Ectodermal cell (in vitro differentiated cells): ENCODE measurements around the gene CTNNA2.

Source experiments
- H3K27ac ChIP-seq: 2 replicates; pipeline ENCODE4 v1.7.0; 2013; ENCODE audit warnings: mild to moderate bottlenecking, low read depth, low read length; ENCODE audit not compliant: insufficient read depth, poor library complexity, severe bottlenecking
- H3K27me3 ChIP-seq: 2 replicates; pipeline ENCODE4 v1.7.0; 2013; ENCODE audit warnings: mild to moderate bottlenecking, low read length; ENCODE audit not compliant: insufficient read depth, control insufficient read depth, poor library complexity, severe bottlenecking
- H3K36me3 ChIP-seq: one replicate; pipeline ENCODE4 v1.7.0; 2013; ENCODE audit warnings: low read length; ENCODE audit not compliant: control insufficient read depth, insufficient read depth
- H3K4me1 ChIP-seq: one replicate; pipeline ENCODE4 v1.7.0; 2013; ENCODE audit warnings: low read length; ENCODE audit not compliant: control insufficient read depth, insufficient read depth
- H3K4me3 ChIP-seq: 2 replicates; pipeline ENCODE4 v1.7.0; 2013; ENCODE audit warnings: low read depth, low read length, control low read depth; ENCODE audit not compliant: insufficient read depth
- H3K9me3 ChIP-seq: 2 replicates; pipeline ENCODE4 v1.7.0; 2013; ENCODE audit warnings: mild to moderate bottlenecking, low read length, moderate library complexity; ENCODE audit not compliant: control insufficient read depth
- WGBS, 2 experiments: methylation state at CpG; one replicate each; pipeline ENCODE4 v1.1.7; 2013; ENCODE audit warnings: missing lambda C conversion rate in 2 of 2; 5-methylcytosine and 5-hydroxymethylcytosine counted together

Gene CTNNA2

DNA sequence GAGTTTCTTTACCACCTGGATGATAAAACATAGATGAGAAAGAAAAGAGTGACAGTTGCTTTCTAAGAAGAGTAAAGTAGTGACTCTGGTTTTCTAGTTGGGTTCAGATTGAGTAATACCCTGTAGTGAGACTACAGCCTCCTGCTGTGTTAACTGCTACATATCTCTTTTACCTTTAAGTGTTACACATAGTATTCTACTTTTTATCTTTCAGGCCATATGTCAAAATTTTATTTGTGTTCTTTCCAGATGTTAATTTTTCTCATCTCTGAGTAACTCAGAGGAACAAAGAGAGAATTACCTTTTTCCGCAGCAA is 348.2 kb downstream of the CTNNA2 start:
- no peaks in the 10 kb centered on the region for H3K9me3 ChIP-seq
- no peak overlapping the region for H3K4me3 ChIP-seq
- no peak overlapping the region for H3K27ac ChIP-seq
- 0% methylated on average over 1 of the region's 1 CpG for WGBS, 2 experiments
- no peaks in the 10 kb centered on the region for H3K36me3 ChIP-seq
- H3K27me3 ChIP-seq: no peaks in the 10 kb centered on the region
- H3K4me1 ChIP-seq: peaks cover 11% of the 10 kb centered on the region

- 85 to 88% methylated on average over 1 of the region's 1 CpG for WGBS, 2 experiments
- Histone ChIP-seq H3K27ac (no peak overlapping the region), H3K4me1 (peaks cover 11% of the 10 kb centered on the region), H3K27me3 (no peaks in the 10 kb centered on the region), H3K36me3 (no peaks in the 10 kb centered on the region), H3K4me3 (no peak overlapping the region), H3K9me3 (no peaks in the 10 kb centered on the region)
Measured at GRCh38 chr2:79862756-79863155, 349.9 kb downstream of the CTNNA2 start.

DNA sequence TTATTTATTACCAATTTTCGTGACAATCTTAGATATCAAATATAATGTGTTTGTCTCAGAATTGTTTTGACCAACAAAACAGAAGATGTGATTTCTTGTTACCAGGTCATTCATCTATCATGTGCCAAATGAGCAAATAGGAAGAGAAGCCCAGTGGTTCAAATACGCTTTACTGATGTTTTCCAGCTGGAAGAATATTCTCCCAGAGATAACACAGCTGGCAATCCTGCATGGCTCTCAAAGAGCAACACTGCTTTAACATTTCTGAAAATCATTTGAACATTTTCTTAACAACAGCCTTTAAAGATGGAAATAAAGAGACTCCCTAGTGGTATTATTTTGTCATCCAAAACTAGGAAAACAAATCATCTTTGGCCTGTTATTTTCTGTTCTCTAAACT is 359.8 kb downstream of the CTNNA2 start:
- no peaks in the 10 kb centered on the region for H3K4me1 ChIP-seq
- H3K36me3 ChIP-seq: peaks cover 4% of the 10 kb centered on the region
- WGBS, 2 experiments: 99 to 100% methylated on average over 1 to 2 of the region's 2 CpGs
- H3K9me3 ChIP-seq: no peaks in the 10 kb centered on the region
- no peak overlapping the region for H3K27ac ChIP-seq
- no peak overlapping the region for H3K4me3 ChIP-seq
- no peaks in the 10 kb centered on the region for H3K27me3 ChIP-seq

DNA sequence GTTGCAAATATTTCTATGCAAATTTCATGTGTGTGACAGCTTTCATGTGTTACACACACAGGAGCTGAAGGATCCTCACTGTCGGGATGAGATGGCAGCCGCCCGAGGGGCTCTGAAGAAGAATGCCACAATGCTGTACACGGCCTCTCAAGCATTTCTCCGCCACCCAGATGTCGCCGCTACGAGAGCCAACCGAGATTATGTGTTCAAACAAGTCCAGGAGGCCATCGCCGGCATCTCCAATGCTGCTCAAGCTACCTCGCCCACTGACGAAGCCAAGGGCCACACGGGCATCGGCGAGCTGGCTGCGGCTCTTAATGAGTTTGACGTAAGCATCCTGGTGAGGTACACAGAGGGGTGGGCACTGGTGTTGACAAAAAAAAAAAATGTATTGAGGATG is 361.2 kb downstream of the CTNNA2 start:
- Histone ChIP-seq H3K36me3 (peaks cover 4% of the 10 kb centered on the region), H3K9me3 (no peaks in the 10 kb centered on the region), H3K27ac (no peak overlapping the region), H3K27me3 (no peaks in the 10 kb centered on the region), H3K4me3 (no peak overlapping the region), H3K4me1 (no peaks in the 10 kb centered on the region)
- WGBS, 2 experiments: 96 to 98% methylated on average over 18 of the region's 18 CpGs

GRCh38 chr2:79876430-79876829 is 363.6 kb downstream of the CTNNA2 start:
- Histone ChIP-seq H3K27ac (no peak overlapping the region), H3K4me1 (no peaks in the 10 kb centered on the region), H3K4me3 (no peak overlapping the region), H3K9me3 (no peaks in the 10 kb centered on the region), H3K27me3 (no peaks in the 10 kb centered on the region), H3K36me3 (peaks cover 4% of the 10 kb centered on the region)
- WGBS, 2 experiments: 46 to 57% methylated on average over 3 of the region's 3 CpGs

DNA sequence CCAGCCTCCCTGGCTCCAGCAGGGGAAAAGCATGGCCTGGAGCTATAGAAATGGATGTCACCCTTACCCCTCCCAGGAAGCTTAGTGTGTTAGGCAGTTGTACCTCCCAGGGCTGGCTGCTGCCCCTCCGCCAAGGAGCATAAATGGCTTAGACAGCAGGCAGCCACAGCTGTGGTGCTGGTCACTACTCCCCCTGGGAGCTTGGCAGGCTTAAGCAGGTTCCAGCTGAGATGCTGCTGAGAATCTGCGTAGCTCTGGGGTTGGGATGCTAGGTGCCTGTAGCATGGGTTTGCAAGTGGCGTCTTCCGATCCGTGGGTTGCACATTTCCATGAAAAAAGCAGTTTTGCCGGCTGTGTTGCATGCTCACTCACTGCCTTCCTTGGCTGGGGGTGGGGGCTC is 369.7 kb downstream of the CTNNA2 start:
- Histone ChIP-seq H3K36me3 (no peaks in the 10 kb centered on the region), H3K4me1 (peaks cover 3% of the 10 kb centered on the region), H3K27me3 (no peaks in the 10 kb centered on the region), H3K9me3 (no peaks in the 10 kb centered on the region), H3K4me3 (no peak overlapping the region), H3K27ac (no peak overlapping the region)
- 65% methylated on average over 6 of the region's 6 CpGs for WGBS, 2 experiments

DNA sequence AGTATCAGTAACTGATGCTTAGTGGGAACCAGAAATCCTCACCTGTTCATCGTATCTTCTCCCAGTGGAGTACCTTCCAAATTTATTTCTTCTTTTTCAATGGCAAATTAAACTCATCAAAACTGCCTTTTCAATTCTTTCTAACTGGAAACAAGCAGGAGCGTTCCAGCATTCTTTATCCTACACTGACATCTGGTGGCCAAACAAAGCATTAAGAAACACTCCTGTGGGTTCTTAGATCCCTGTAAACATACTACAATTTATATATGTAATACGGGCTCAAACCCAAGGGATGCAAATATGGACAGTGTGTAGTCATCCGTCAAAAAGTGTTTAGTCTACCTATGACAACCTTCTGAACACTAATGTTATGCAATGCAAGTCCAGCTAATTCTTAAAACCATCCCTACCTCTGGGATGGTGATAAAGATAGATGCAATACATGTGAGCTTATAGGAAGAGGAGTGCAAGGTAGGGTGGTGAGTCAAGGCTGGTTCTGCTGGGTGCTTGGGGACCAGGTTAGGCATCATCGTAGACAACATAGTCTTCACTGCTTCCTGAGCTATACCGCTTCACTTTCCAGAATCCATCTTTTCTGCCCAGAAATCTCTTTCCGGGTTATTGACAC is 375.0 kb downstream of the CTNNA2 start:
- H3K27ac ChIP-seq: no peak overlapping the region
- WGBS, 2 experiments: 42 to 48% methylated on average over 7 of the region's 7 CpGs
- H3K27me3 ChIP-seq: no peaks in the 10 kb centered on the region
- no peaks in the 10 kb centered on the region for H3K9me3 ChIP-seq
- H3K4me1 ChIP-seq: no peaks in the 10 kb centered on the region
- no peaks in the 10 kb centered on the region for H3K36me3 ChIP-seq
- H3K4me3 ChIP-seq: no peak overlapping the region

DNA sequence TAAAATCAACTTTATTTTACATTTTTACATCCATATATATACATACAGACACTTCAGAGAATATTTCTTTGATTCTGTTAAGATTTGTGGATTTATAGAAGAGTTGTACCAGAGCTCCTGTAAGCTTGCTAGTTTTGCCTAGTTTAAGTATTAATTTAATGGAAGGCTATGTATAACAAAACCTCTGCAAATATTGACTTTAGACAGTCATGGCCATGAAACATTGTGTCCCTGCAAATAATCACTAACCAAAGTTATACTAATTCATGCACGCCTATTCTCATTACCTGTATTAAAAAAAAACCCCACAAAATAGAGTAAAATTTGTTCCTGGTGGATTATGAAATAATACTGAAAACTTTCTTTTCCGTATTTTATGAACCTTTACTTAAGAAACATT is 379.3 kb downstream of the CTNNA2 start:
- Histone ChIP-seq H3K4me3 (no peak overlapping the region), H3K4me1 (no peaks in the 10 kb centered on the region), H3K27me3 (no peaks in the 10 kb centered on the region), H3K36me3 (no peaks in the 10 kb centered on the region), H3K27ac (no peak overlapping the region), H3K9me3 (no peaks in the 10 kb centered on the region)
- WGBS, 2 experiments: 100% methylated on average over 1 of the region's 2 CpGs

DNA sequence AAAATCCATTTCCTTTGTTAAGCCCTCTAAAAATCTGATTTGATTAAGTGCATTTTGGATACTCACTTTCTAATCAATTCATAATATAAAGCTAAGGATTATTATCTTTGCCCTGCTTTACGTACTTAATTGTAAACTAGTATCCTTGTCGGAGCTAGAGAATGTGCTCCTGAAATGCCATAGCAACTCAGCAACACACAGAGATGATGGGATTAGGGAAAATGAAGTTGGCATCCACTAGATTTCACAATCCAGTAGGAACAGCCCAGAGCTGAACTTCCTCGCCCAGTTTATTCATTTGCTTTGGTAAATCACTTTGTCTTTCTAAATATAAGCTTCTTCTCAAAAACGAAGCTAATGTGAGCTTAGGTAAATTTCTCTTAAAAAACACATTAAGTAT is 386.3 kb downstream of the CTNNA2 start:
- 90 to 100% methylated on average over 3 of the region's 4 CpGs for WGBS, 2 experiments
- Histone ChIP-seq H3K9me3 (no peaks in the 10 kb centered on the region), H3K4me1 (no peaks in the 10 kb centered on the region), H3K4me3 (no peak overlapping the region), H3K36me3 (no peaks in the 10 kb centered on the region), H3K27ac (no peak overlapping the region), H3K27me3 (no peaks in the 10 kb centered on the region)

GRCh38 chr2:79901161-79901560 is 388.3 kb downstream of the CTNNA2 start:
- Histone ChIP-seq H3K36me3 (no peaks in the 10 kb centered on the region), H3K27me3 (no peaks in the 10 kb centered on the region), H3K4me1 (no peaks in the 10 kb centered on the region), H3K9me3 (no peaks in the 10 kb centered on the region), H3K27ac (no peak overlapping the region), H3K4me3 (no peak overlapping the region)
